Natural killer cell (primary cell): ENCODE measurements around the gene LRWD1. TPM values are rescaled to one million over a fixed set of nuclear protein-coding genes. Genes with fewer than 3 reads are reported as not detected.

Experiments
- ATAC-seq, 3 donors: fragments of 150-1000 bp in 2 of 3; fragments of 200-7000 bp in 1 of 3; cut with Tn5 transposase; 1 replicate in 1 of 3; 2 replicates in 2 of 3; pipeline ENCODE4 v1.10.0; 2021; ENCODE audit warnings: mild to moderate bottlenecking in 2 of 3, moderate library complexity in 2 of 3
- DNase-seq, 2 donors: peaks; one replicate each; pipeline versions ENCODE4 v3.0.0 to v3.0.0-alpha.2; 2013 to 2021; ENCODE audit warnings: mixed read lengths in 1 of 2
- H3K27ac ChIP-seq: one replicate; pipeline ENCODE4 v1.5.1; 2013; ENCODE audit warnings: mild to moderate bottlenecking, low read length
- H3K27me3 ChIP-seq: one replicate; pipeline ENCODE4 v1.6.1; 2013; ENCODE audit warnings: low read length; ENCODE audit not compliant: control insufficient read depth, insufficient read depth
- H3K36me3 ChIP-seq: one replicate; pipeline ENCODE4 v1.6.1; 2013; ENCODE audit warnings: low read length; ENCODE audit not compliant: control insufficient read depth, insufficient read depth
- H3K4me1 ChIP-seq: one replicate; pipeline ENCODE4 v1.6.1; 2013; ENCODE audit warnings: low read length; ENCODE audit not compliant: control insufficient read depth, insufficient read depth
- H3K4me3 ChIP-seq: one replicate; pipeline ENCODE4 v1.5.1; 2013; ENCODE audit warnings: low read length
- H3K9me3 ChIP-seq: one replicate; pipeline ENCODE4 v1.6.1; 2013; ENCODE audit warnings: low read length; ENCODE audit not compliant: control insufficient read depth, insufficient read depth
- H3K27ac Mint-ChIP-seq, 2 donors: one replicate each; pipeline ENCODE4 v1.8.0; 2022; ENCODE audit warnings: mild to moderate bottlenecking in 2 of 2, mixed read lengths in 2 of 2, moderate library complexity in 1 of 2
- H3K27me3 Mint-ChIP-seq, 2 donors: one replicate each; pipeline ENCODE4 v1.8.0; 2022; ENCODE audit warnings: low read depth in 2 of 2, mixed read lengths in 2 of 2
- H3K36me3 Mint-ChIP-seq: one replicate; pipeline ENCODE4 v1.8.0; 2022; ENCODE audit warnings: mixed read lengths
- H3K4me1 Mint-ChIP-seq, 2 donors: one replicate each; pipeline ENCODE4 v1.8.0; 2022; ENCODE audit warnings: mixed read lengths in 2 of 2
- H3K4me3 Mint-ChIP-seq: one replicate; pipeline ENCODE4 v1.8.0; 2022; ENCODE audit warnings: mild to moderate bottlenecking, moderate library complexity, mixed read lengths
- H3K9me3 Mint-ChIP-seq, 2 donors: one replicate each; pipeline ENCODE4 v1.8.0; 2022; ENCODE audit warnings: mixed read lengths in 2 of 2
- WGBS: methylation state at CpG from one replicate; pipeline ENCODE4 v1.1.7; 2013; ENCODE audit warnings: missing lambda C conversion rate; ENCODE audit not compliant: insufficient coverage; 5-methylcytosine and 5-hydroxymethylcytosine counted together
- intact Hi-C: fragments of 100-400 bp; cut with micrococcal nuclease; formaldehyde crosslinking; loops from one replicate; pipeline ENCODE4 v1.14.2; 2022
- total RNA-seq, 4 donors: library from RNA; stranded (reverse); fragments of 120-200 nt in 1 of 4; gene quantifications; one replicate each; pipeline versions ENCODE4 v1.2.3 to v1.2.4, GENCODE V29; 2013 to 2022
- TF ChIP-seq, protein P1 (sequence below): fragments of 200-600 bp; IDR thresholded peaks from one replicate; pipeline ENCODE4 v1.8.0; 2022; ENCODE audit warnings: antibody characterized with exemption

Gene LRWD1
- total RNA-seq, 3 donors from 2014 or later (not counting 1 experiment from before 2014, with no cell fraction given) = 20.0 to 24.1 (median 20.4) TPM

DNA sequence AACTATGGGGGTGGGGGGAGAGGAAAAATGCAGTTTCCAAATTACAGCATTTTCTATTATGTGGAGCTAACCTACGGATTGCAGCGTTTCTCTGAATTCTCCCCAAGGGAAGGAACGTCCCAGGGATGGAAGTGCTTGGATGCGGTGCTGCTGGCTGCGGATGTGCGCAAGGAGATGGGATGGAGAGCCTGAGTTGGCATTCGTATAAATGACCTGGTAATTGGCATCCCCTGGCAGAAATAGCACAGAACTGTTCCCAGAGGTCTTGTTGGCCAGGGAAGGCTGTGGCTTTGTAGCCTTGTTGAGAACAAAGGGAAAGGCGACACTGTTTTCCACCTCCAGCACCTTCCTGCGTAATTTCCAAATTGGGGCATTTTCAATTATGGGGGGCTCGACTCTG is 28.7 kb upstream of the LRWD1 start:
- no peak for DNase-seq
- Mint-ChIP-seq H3K4me1 (peaks cover 23 to 32% of the 10 kb centered on the region in 2 donors), H3K36me3 (no peaks in the 10 kb centered on the region), H3K9me3 (no peaks in the 10 kb centered on the region), H3K27me3 (no peaks in the 10 kb centered on the region), H3K4me3 (peak overlapping the region; percentile 14), H3K27ac (peak overlapping the region; percentile 19 to 31)
- TF ChIP-seq, protein P1, sequence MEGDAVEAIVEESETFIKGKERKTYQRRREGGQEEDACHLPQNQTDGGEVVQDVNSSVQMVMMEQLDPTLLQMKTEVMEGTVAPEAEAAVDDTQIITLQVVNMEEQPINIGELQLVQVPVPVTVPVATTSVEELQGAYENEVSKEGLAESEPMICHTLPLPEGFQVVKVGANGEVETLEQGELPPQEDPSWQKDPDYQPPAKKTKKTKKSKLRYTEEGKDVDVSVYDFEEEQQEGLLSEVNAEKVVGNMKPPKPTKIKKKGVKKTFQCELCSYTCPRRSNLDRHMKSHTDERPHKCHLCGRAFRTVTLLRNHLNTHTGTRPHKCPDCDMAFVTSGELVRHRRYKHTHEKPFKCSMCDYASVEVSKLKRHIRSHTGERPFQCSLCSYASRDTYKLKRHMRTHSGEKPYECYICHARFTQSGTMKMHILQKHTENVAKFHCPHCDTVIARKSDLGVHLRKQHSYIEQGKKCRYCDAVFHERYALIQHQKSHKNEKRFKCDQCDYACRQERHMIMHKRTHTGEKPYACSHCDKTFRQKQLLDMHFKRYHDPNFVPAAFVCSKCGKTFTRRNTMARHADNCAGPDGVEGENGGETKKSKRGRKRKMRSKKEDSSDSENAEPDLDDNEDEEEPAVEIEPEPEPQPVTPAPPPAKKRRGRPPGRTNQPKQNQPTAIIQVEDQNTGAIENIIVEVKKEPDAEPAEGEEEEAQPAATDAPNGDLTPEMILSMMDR = no peak
- Histone ChIP-seq H3K4me1 (peaks cover 44% of the 10 kb centered on the region), H3K4me3 (no peak overlapping the region), H3K27me3 (no peaks in the 10 kb centered on the region), H3K9me3 (no peaks in the 10 kb centered on the region), H3K27ac (no peak overlapping the region), H3K36me3 (peaks cover 20% of the 10 kb centered on the region)
- no peak for ATAC-seq
- intact Hi-C loops = no loop called here
- WGBS = 95% methylated on average over 10 of the region's 10 CpGs

- no peak overlapping the region for H3K27ac ChIP-seq
- no peaks in the 10 kb centered on the region for H3K27me3 ChIP-seq
- Mint-ChIP-seq H3K27me3 (no peaks in the 10 kb centered on the region), H3K4me3 (no peak overlapping the region), H3K36me3 (no peaks in the 10 kb centered on the region), H3K27ac (no peak overlapping the region), H3K4me1 (peaks cover 15 to 31% of the 10 kb centered on the region in 2 donors), H3K9me3 (no peaks in the 10 kb centered on the region)
- TF ChIP-seq, protein P1 = no peak
- intact Hi-C loops = no loop called here
- H3K4me1 ChIP-seq = peaks cover 38% of the 10 kb centered on the region
- no peak overlapping the region for H3K4me3 ChIP-seq
- peaks cover 27% of the 10 kb centered on the region for H3K36me3 ChIP-seq
- WGBS = 95% methylated on average over 16 of the region's 17 CpGs
- DNase-seq (no peak), ATAC-seq (no peak)
- no peaks in the 10 kb centered on the region for H3K9me3 ChIP-seq
Measured at GRCh38 chr7:102439963-102440795, 24.6 kb upstream of the LRWD1 start.

DNA sequence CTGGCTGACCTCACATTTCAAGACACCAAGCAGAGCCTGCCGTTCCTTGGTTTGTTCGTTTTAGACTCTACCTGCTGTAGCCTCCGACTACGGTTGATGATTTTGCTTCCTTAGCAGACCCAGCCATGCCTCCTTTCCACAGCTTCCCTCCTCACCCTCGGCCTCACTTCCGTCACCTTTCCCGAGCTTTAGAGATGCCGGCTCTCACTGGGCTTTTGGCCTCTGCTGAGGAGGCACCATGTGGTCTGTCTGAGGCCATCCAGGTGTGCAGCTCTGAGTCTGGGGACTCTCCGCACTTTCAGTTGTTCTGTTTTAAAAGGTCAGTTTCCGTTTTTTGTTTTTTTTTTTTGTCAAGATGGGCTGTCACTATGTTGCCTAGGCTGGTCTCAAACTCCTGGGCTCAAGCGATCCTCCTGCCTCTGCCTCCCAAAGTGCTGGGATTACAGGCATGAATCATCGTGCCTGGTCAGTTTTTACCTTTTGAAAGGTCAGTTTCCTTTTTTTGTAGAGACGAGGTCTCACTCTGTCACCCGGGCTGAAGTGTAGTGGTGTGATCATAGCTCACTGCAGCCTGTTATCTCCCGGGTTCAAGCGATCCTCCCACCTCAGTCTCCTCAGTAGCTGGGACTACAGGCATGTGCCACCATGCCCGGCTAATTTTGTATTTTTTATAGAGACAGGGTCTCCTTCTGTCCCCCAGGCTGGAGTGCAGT is 19.7 kb upstream of the LRWD1 start:
- H3K4me1 Mint-ChIP-seq = peaks cover 8 to 26% of the 10 kb centered on the region in 2 donors
- no peak for ATAC-seq
- H3K36me3 ChIP-seq = peaks cover 21% of the 10 kb centered on the region

More for the DNA sequence above, 19.7 kb upstream of the LRWD1 start:
- Mint-ChIP-seq H3K4me3 (peak overlapping the region; percentile 40), H3K27me3 (no peaks in the 10 kb centered on the region), H3K36me3 (no peaks in the 10 kb centered on the region), H3K27ac (peak overlapping the region; percentile 37 to 55), H3K9me3 (no peaks in the 10 kb centered on the region)
- Histone ChIP-seq H3K27me3 (no peaks in the 10 kb centered on the region), H3K4me1 (peaks cover 29% of the 10 kb centered on the region), H3K27ac (no peak overlapping the region), H3K4me3 (no peak overlapping the region), H3K9me3 (no peaks in the 10 kb centered on the region)
- intact Hi-C loops = no loop called here
- no peak for DNase-seq
- TF ChIP-seq, protein P1 = no peak
- WGBS = 86% methylated on average over 17 of the region's 17 CpGs
